Effector CD4-positive, alpha-beta T cell (primary cell): ENCODE data around the gene LTC4S.
"Not testable (repeated sequence)": the region's sequence is repeated elsewhere in the genome, so short reads cannot be mapped to it uniquely, and the experiment has no call there.

Experiments
- DNase-seq: peaks from one replicate; pipeline ENCODE4 v3.0.0-alpha.2; 2020

LTC4S gene

GRCh38 chr5:179769796-179770195, 24.0 kb upstream of the LTC4S start:
- DNase-seq: no peak

GRCh38 chr5:179771311-179771895, 22.4 kb upstream of the LTC4S start:
- DNase-seq: no peak

- no peak for DNase-seq
These were observed 21.4 kb upstream of the LTC4S start for GRCh38 chr5:179772351-179772750.

- no peak for DNase-seq
These were observed 20.1 kb upstream of the LTC4S start for GRCh38 chr5:179773686-179774040.

- DNase-seq: no peak
These were observed 19.3 kb upstream of the LTC4S start for GRCh38 chr5:179774442-179774841.

GRCh38 chr5:179776411-179776938, 17.3 kb upstream of the LTC4S start:
- no peak for DNase-seq

GRCh38 chr5:179777456-179777855, 16.3 kb upstream of the LTC4S start:
- no peak for DNase-seq

GRCh38 chr5:179777909-179778308, 15.9 kb upstream of the LTC4S start:
- DNase-seq: no peak

- DNase-seq: no peak
These were observed 15.2 kb upstream of the LTC4S start for GRCh38 chr5:179778591-179778990.

GRCh38 chr5:179779826-179780225, 14.0 kb upstream of the LTC4S start:
- no peak for DNase-seq

- DNase-seq: no peak
These were observed 13.4 kb upstream of the LTC4S start for GRCh38 chr5:179780362-179780761.

GRCh38 chr5:179781846-179782245, 11.9 kb upstream of the LTC4S start:
- DNase-seq: no peak

GRCh38 chr5:179783128-179783527, 10.7 kb upstream of the LTC4S start:
- DNase-seq: no peak

- DNase-seq: no peak
These were observed 6.9 kb upstream of the LTC4S start for GRCh38 chr5:179786861-179787260.

GRCh38 chr5:179788193-179788854, 5.5 kb upstream of the LTC4S start:
- DNase-seq: no peak

GRCh38 chr5:179789278-179789677, 4.5 kb upstream of the LTC4S start:
- DNase-seq: not testable (repeated sequence)

GRCh38 chr5:179791881-179792611, 1.7 kb upstream of the LTC4S start:
- no peak for DNase-seq

- DNase-seq: no peak
These were observed 946 bp upstream of the LTC4S start for GRCh38 chr5:179792612-179793467.

GRCh38 chr5:179794171-179794570, 385 bp downstream of the LTC4S start:
- DNase-seq: no peak

GRCh38 chr5:179794575-179794974, 789 bp downstream of the LTC4S start:
- no peak for DNase-seq

- DNase-seq: no peak
These were observed 1.5 kb downstream of the LTC4S start for GRCh38 chr5:179795049-179795862.
